ENCODE data around the gene ACER1.

GRCh38 chr19:6267552-6268381 is 65.6 kb downstream of the ACER1 start:
- TF ChIP-seq EGR1 (IDR thresholded peaks at IDR 0.05; ENCODE audit: low read depth in 2 of 2) (no peak), CTCF (IDR thresholded peaks at IDR 0.05; ENCODE audit: low read depth, low read length, missing input control) (peak; percentile 5), RAD21 (IDR thresholded peaks at IDR 0.05) (peak; percentile 22 to 33), RXRA (IDR thresholded peaks at IDR 0.05) (peak; percentile 23 to 62), FOXA1 (IDR thresholded peaks at IDR 0.05) (no peak), MAX (IDR thresholded peaks at IDR 0.05) (peak; percentile 15)

Measured in liver (tissue), 3 donors.